ENCODE results near the gene XPNPEP2.

- TF ChIP-seq CTCF (IDR thresholded peaks at IDR 0.05) (no peak), POLR2A (IDR thresholded peaks at IDR 0.05) (no peak)
Measured at GRCh38 chrX:129741880-129742758, 3.3 kb downstream of the XPNPEP2 start.
